Measurements from ENCODE around the gene FOXS1.

FOXS1 gene
- long read RNA-seq: 0 reads

DNA sequence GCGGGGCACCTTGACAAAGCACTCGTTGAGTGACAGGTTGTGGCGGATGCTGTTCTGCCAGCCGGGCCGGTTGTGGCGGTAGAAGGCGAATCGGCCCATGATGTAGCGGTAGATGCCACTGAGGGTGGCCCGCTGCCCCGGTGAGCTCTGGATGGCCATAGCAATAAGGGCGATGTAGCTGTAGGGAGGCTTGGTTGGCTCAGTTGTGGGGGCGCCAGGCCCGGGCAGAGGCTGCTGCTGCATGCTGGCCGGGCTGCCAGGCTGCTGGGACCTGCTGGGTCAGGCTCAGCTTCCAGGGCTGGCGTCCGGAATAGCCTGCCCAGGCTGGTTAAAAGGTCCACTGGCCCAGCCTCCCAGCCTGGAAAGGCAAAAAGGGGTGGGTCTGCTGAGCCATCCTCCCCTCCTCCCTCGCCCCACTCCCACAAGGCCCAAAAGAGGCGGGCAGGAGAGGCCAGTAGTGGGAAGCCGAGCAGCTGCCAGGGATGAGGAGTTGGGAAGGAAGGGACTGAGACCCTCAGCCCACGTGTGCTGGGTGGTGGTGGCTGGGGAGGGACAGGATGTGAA, at the start of gene FOXS1:
Gene FOXS1, minus strand, starts transcription at position 305 of the 564 bp plus-strand sequence. Its CDS starts 62 bp downstream, at position 243.
- Histone ChIP-seq H3K4me3 (replicated peaks; ENCODE audit: insufficient read depth, low read length) (no peak within 1 kb of the TSS), H3K27ac (replicated peaks) (no peak within 1 kb of the TSS)

DNA sequence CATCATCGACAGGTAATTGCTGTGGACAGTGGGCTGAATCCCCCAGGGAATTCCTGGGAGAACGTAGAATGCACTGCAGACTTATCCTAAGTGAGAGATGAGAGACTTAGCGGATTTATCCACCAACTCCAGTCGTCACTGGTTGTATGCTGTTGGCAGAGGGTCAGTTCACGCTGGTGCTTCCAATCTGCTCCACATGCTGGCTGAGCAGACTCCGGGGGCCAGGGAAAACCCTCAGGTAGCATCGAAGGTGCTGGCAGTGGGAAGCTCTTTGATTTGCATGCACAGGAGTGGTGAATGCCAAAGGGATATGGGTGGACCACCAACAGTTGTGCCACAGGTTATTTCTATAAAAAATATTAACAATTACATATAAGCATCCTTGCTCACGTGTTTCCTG, 45.2 kb upstream of the FOXS1 start:
- TF ChIP-seq SPI1 (IDR thresholded peaks at IDR 0.05; ENCODE audit: borderline replicate concordance, low read depth) (no peak), GABPA (IDR thresholded peaks at IDR 0.05; ENCODE audit: low read depth) (no peak), POLR2AphosphoS5 (IDR thresholded peaks at IDR 0.05; ENCODE audit: low read depth) (no peak)
- TF ChIP-seq, protein P1, sequence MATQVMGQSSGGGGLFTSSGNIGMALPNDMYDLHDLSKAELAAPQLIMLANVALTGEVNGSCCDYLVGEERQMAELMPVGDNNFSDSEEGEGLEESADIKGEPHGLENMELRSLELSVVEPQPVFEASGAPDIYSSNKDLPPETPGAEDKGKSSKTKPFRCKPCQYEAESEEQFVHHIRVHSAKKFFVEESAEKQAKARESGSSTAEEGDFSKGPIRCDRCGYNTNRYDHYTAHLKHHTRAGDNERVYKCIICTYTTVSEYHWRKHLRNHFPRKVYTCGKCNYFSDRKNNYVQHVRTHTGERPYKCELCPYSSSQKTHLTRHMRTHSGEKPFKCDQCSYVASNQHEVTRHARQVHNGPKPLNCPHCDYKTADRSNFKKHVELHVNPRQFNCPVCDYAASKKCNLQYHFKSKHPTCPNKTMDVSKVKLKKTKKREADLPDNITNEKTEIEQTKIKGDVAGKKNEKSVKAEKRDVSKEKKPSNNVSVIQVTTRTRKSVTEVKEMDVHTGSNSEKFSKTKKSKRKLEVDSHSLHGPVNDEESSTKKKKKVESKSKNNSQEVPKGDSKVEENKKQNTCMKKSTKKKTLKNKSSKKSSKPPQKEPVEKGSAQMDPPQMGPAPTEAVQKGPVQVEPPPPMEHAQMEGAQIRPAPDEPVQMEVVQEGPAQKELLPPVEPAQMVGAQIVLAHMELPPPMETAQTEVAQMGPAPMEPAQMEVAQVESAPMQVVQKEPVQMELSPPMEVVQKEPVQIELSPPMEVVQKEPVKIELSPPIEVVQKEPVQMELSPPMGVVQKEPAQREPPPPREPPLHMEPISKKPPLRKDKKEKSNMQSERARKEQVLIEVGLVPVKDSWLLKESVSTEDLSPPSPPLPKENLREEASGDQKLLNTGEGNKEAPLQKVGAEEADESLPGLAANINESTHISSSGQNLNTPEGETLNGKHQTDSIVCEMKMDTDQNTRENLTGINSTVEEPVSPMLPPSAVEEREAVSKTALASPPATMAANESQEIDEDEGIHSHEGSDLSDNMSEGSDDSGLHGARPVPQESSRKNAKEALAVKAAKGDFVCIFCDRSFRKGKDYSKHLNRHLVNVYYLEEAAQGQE (IDR thresholded peaks at IDR 0.05; ENCODE audit: insufficient replicate concordance, low read depth): no peak
- TF ChIP-seq, protein P2, sequence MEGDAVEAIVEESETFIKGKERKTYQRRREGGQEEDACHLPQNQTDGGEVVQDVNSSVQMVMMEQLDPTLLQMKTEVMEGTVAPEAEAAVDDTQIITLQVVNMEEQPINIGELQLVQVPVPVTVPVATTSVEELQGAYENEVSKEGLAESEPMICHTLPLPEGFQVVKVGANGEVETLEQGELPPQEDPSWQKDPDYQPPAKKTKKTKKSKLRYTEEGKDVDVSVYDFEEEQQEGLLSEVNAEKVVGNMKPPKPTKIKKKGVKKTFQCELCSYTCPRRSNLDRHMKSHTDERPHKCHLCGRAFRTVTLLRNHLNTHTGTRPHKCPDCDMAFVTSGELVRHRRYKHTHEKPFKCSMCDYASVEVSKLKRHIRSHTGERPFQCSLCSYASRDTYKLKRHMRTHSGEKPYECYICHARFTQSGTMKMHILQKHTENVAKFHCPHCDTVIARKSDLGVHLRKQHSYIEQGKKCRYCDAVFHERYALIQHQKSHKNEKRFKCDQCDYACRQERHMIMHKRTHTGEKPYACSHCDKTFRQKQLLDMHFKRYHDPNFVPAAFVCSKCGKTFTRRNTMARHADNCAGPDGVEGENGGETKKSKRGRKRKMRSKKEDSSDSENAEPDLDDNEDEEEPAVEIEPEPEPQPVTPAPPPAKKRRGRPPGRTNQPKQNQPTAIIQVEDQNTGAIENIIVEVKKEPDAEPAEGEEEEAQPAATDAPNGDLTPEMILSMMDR (IDR thresholded peaks at IDR 0.05; ENCODE audit: insufficient read depth, low read length): no peak

More for the DNA sequence above, at the start of gene FOXS1:
- TF ChIP-seq POLR2AphosphoS5 (IDR thresholded peaks at IDR 0.05; ENCODE audit: low read depth) (no peak), GABPA (IDR thresholded peaks at IDR 0.05; ENCODE audit: low read depth) (no peak), SPI1 (IDR thresholded peaks at IDR 0.05; ENCODE audit: borderline replicate concordance, low read depth) (no peak)
- TF ChIP-seq, protein P1 (IDR thresholded peaks at IDR 0.05; ENCODE audit: insufficient replicate concordance, low read depth): no peak
- TF ChIP-seq, protein P2 (IDR thresholded peaks at IDR 0.05; ENCODE audit: insufficient read depth, low read length): no peak
- DNase-seq (ENCODE audit: low read depth in 1 of 2, low spot score in 1 of 2): no peak
- peaks cover 26% of the 10 kb centered on the region for H3K27me3 ChIP-seq (ENCODE audit: insufficient read depth, poor library complexity, severe bottlenecking)

DNA sequence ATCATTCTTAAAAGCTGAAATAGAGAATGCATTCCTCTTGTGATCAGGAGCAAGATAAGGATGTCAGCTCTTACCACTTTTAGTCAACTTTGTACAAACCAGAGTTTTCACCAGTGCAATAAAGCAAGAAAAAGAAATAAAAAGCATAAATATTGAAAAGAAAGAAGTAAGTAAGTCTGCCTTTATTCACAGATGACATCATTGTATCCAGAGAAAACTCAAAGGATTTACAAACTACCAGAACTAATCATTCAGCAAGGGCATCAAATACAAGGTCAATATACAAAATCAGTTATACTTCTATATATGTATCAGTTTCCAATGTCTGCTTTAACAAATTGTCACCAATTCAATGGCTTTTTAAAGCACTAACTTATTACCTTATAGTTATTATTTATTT, 38.4 kb upstream of the FOXS1 start:
- Histone ChIP-seq H3K27me3 (ENCODE audit: insufficient read depth, poor library complexity, severe bottlenecking) (peaks cover 4% of the 10 kb centered on the region), H3K4me3 (replicated peaks; ENCODE audit: insufficient read depth, low read length) (no peak overlapping the region), H3K27ac (replicated peaks) (no peak overlapping the region)
- TF ChIP-seq, protein P1 (IDR thresholded peaks at IDR 0.05; ENCODE audit: insufficient replicate concordance, low read depth): no peak
- no peak for DNase-seq (ENCODE audit: low read depth in 1 of 2, low spot score in 1 of 2)

More for the DNA sequence above, 45.2 kb upstream of the FOXS1 start:
- no peak for DNase-seq (ENCODE audit: low read depth in 1 of 2, low spot score in 1 of 2)
- H3K27me3 ChIP-seq (ENCODE audit: insufficient read depth, poor library complexity, severe bottlenecking): no peaks in the 10 kb centered on the region
- H3K27ac ChIP-seq (replicated peaks): no peak overlapping the region
- H3K4me3 ChIP-seq (replicated peaks; ENCODE audit: insufficient read depth, low read length): no peak overlapping the region
